ENCODE results near the gene VGLL2. TPM values are rescaled to one million over a fixed set of nuclear protein-coding genes. Genes with fewer than 3 reads are reported as not detected.

The VGLL2 gene
- total RNA-seq, 4 donors from 2014 or later = not detected

DNA sequence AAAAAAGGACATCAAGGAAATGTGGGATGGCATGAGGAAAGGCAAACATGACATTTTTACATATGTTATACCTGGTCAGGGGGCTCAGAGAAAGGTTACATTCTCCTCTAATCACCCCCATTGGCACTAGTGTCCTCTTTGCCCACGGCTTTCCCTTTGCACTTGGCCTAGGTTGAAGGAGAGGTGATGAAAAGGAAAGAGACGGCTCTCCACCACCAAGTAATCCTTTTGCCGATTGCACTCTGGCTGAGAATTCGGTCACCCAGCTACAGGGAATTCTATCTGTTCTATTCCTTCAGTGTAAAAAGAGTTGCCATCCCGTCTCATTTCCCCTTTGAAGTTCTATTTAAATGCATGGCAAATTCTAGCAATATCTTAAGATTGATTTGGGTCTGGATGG is 10.4 kb downstream of the VGLL2 start:
- TF ChIP-seq CTCF (IDR thresholded peaks at IDR 0.05) (no peak), POLR2A (IDR thresholded peaks at IDR 0.05) (no peak)
- no peaks in the 10 kb centered on the region for H3K4me1 ChIP-seq

GRCh38 chr6:117276778-117277316 is 11.5 kb downstream of the VGLL2 start:
- H3K9me3 ChIP-seq = no peaks in the 10 kb centered on the region
- DNase-seq = no peak
- TF ChIP-seq POLR2A (IDR thresholded peaks at IDR 0.05) = no peak
- no peak for TF ChIP-seq CTCF (IDR thresholded peaks at IDR 0.05)
- no peak overlapping the region for H3K27ac ChIP-seq
- H3K27me3 ChIP-seq = peaks cover 0 to 4% of the 10 kb centered on the region in 2 donors
- no peaks in the 10 kb centered on the region for H3K4me1 ChIP-seq
- no peak overlapping the region for H3K4me3 ChIP-seq
- H3K36me3 ChIP-seq = no peaks in the 10 kb centered on the region
- intact Hi-C loops (cut with DNase I; ENCODE audit: low total_unique reads) = no loop called here

More for the DNA sequence above, 10.4 kb downstream of the VGLL2 start:
- DNase-seq = no peak
- no peaks in the 10 kb centered on the region for H3K36me3 ChIP-seq
- no peaks in the 10 kb centered on the region for H3K9me3 ChIP-seq
- no peak overlapping the region for H3K4me3 ChIP-seq
- no peak overlapping the region for H3K27ac ChIP-seq
- peaks cover 0 to 9% of the 10 kb centered on the region in 2 donors for H3K27me3 ChIP-seq
- intact Hi-C loops (cut with DNase I; ENCODE audit: low total_unique reads) = no loop called here

- TF ChIP-seq POLR2A (IDR thresholded peaks at IDR 0.05) (no peak), CTCF (IDR thresholded peaks at IDR 0.05) (no peak)
- no peak overlapping the region for H3K27ac ChIP-seq
- intact Hi-C loops (cut with DNase I; ENCODE audit: low total_unique reads) = no loop called here
Measured at GRCh38 chr6:117280922-117281321, 15.6 kb downstream of the VGLL2 start.

DNA sequence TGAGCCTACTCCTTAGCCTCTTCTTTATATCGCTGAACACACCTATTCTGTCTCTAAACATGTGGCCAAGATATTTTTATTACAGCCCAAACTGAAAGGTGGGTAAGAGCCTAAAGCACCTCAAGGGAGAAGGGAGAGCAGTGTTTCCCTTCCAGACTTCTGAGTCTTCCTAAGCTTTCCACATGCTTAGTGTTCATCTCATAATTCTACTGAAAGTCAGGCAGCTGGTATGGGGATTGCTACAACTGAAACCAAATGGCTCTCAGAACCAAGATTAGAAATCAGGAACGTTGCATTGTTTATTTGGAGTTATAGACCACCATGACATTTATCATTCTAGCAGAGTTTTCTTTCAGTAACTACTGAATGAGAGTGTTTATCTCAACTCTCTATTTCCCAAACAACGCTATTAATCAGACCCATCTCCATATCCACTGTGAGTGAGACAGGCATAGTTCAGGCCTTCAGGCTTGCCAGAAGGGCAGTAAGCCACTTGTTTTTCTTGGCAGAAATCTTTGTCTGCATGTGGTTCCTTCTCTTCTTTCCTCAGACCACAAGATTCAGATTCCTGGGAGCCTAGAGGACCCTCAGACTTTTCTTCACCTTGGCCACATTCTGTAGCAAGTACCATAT is 22.8 kb downstream of the VGLL2 start:
- H3K36me3 ChIP-seq = no peaks in the 10 kb centered on the region
- DNase-seq = no peak
- H3K27me3 ChIP-seq = no peaks in the 10 kb centered on the region
- H3K9me3 ChIP-seq = no peaks in the 10 kb centered on the region
- intact Hi-C loops (cut with DNase I; ENCODE audit: low total_unique reads) = no loop called here
- TF ChIP-seq POLR2A (IDR thresholded peaks at IDR 0.05) = no peak
- no peak for TF ChIP-seq CTCF (IDR thresholded peaks at IDR 0.05)
- no peaks in the 10 kb centered on the region for H3K4me1 ChIP-seq
- H3K27ac ChIP-seq = no peak overlapping the region
- no peak overlapping the region for H3K4me3 ChIP-seq

More at GRCh38 chr6:117280922-117281321, 15.6 kb downstream of the VGLL2 start:
- H3K4me3 ChIP-seq = no peak overlapping the region
- no peaks in the 10 kb centered on the region for H3K36me3 ChIP-seq
- no peak for DNase-seq
- H3K27me3 ChIP-seq = no peaks in the 10 kb centered on the region
- H3K9me3 ChIP-seq = no peaks in the 10 kb centered on the region
- H3K4me1 ChIP-seq = no peaks in the 10 kb centered on the region

DNA sequence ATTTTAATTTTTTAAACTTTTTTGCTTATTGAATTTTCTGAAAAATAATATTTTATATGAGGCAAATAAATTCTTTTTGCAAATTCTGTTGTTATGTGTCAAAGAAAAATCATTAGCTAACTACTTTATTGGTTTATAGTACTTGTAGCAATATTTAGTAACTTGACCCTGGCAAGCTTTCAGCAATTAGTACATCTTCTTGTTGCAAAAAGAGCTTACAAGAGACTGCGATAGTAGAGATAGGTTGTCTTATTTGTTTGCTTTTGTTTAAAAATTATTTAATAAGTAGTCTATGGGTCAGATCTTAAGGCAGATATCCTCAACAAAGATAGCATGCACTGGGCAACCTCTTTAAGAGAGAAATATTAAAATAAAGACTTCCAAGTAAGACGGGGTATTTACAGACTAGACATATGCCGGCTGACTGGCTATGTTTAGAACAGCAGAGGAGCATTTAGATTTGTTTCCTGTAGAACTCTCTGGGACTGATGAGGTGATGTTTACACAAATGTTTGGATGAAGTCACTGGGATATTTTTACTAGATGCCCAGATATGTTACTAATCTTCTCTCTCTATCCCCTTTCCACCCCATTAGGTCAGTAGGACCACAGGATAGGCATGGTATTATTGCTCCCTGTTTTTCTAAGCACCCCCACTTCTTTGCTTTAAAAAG is 25.0 kb downstream of the VGLL2 start:
- Histone ChIP-seq H3K4me1 (no peaks in the 10 kb centered on the region), H3K9me3 (no peaks in the 10 kb centered on the region), H3K27me3 (no peaks in the 10 kb centered on the region), H3K27ac (no peak overlapping the region), H3K4me3 (no peak overlapping the region), H3K36me3 (no peaks in the 10 kb centered on the region)
- intact Hi-C loops (cut with DNase I; ENCODE audit: low total_unique reads) = no loop called here
- TF ChIP-seq POLR2A (IDR thresholded peaks at IDR 0.05) (no peak), CTCF (IDR thresholded peaks at IDR 0.05) (no peak)
- DNase-seq = no peak

All from uterus (tissue), 4 donors.